AG10803 (cell line): Measurements from ENCODE around the gene PRDM16.

Source experiments
- DNase-seq: peaks from one replicate; pipeline ENCODE4 v3.0.0; 2010; ENCODE audit warnings: low read depth
- H3K4me3 ChIP-seq: 2 replicates; pipeline ENCODE4 v1.5.1; 2011; ENCODE audit warnings: mild to moderate bottlenecking, low read length, control low read depth
- CTCF ChIP-seq: conservative IDR thresholded peaks from 2 replicates; pipeline ENCODE4 v1.5.1; 2011; ENCODE audit warnings: mild to moderate bottlenecking, low read length, control low read depth, inconsistent platforms

The PRDM16 gene

GRCh38 chr1:3372317-3372716 lies 303.3 kb downstream of the PRDM16 start:
- H3K4me3 ChIP-seq, result no peak overlapping the region
- TF ChIP-seq CTCF, result no peak
- no peak for DNase-seq

GRCh38 chr1:3373175-3373574 lies 304.2 kb downstream of the PRDM16 start:
- H3K4me3 ChIP-seq, result no peak overlapping the region
- no peak for DNase-seq
- TF ChIP-seq CTCF, result no peak

GRCh38 chr1:3373700-3374405 lies 304.9 kb downstream of the PRDM16 start:
- H3K4me3 ChIP-seq, result no peak overlapping the region
- TF ChIP-seq CTCF, result no peak
- no peak for DNase-seq

- no peak overlapping the region for H3K4me3 ChIP-seq
- no peak for TF ChIP-seq CTCF
- DNase-seq, result no peak
Observed at GRCh38 chr1:3375245-3375644, 306.2 kb downstream of the PRDM16 start.

GRCh38 chr1:3377166-3377565 lies 308.2 kb downstream of the PRDM16 start:
- no peak overlapping the region for H3K4me3 ChIP-seq
- no peak for DNase-seq
- no peak for TF ChIP-seq CTCF

GRCh38 chr1:3377604-3378279 lies 308.7 kb downstream of the PRDM16 start:
- no peak overlapping the region for H3K4me3 ChIP-seq
- DNase-seq, result no peak
- TF ChIP-seq CTCF, result no peak
